Natural killer cell (primary cell): ENCODE measurements around the gene JUN. TPM values are rescaled to one million over a fixed set of nuclear protein-coding genes. Genes with fewer than 3 reads are reported as not detected.

Experiments used
- ATAC-seq, 3 donors: fragments of 150-1000 bp in 2 of 3; fragments of 200-7000 bp in 1 of 3; cut with Tn5 transposase; 1 replicate in 1 of 3; 2 replicates in 2 of 3; pipeline ENCODE4 v1.10.0; 2021; ENCODE audit warnings: mild to moderate bottlenecking in 2 of 3, moderate library complexity in 2 of 3
- DNase-seq, 2 donors: peaks; one replicate each; pipeline versions ENCODE4 v3.0.0 to v3.0.0-alpha.2; 2013 to 2021; ENCODE audit warnings: mixed read lengths in 1 of 2
- H3K27ac ChIP-seq: one replicate; pipeline ENCODE4 v1.5.1; 2013; ENCODE audit warnings: mild to moderate bottlenecking, low read length
- H3K27me3 ChIP-seq: one replicate; pipeline ENCODE4 v1.6.1; 2013; ENCODE audit warnings: low read length; ENCODE audit not compliant: control insufficient read depth, insufficient read depth
- H3K36me3 ChIP-seq: one replicate; pipeline ENCODE4 v1.6.1; 2013; ENCODE audit warnings: low read length; ENCODE audit not compliant: control insufficient read depth, insufficient read depth
- H3K4me1 ChIP-seq: one replicate; pipeline ENCODE4 v1.6.1; 2013; ENCODE audit warnings: low read length; ENCODE audit not compliant: control insufficient read depth, insufficient read depth
- H3K4me3 ChIP-seq: one replicate; pipeline ENCODE4 v1.5.1; 2013; ENCODE audit warnings: low read length
- H3K9me3 ChIP-seq: one replicate; pipeline ENCODE4 v1.6.1; 2013; ENCODE audit warnings: low read length; ENCODE audit not compliant: control insufficient read depth, insufficient read depth
- H3K27ac Mint-ChIP-seq, 2 donors: one replicate each; pipeline ENCODE4 v1.8.0; 2022; ENCODE audit warnings: mild to moderate bottlenecking in 2 of 2, mixed read lengths in 2 of 2, moderate library complexity in 1 of 2
- H3K27me3 Mint-ChIP-seq, 2 donors: one replicate each; pipeline ENCODE4 v1.8.0; 2022; ENCODE audit warnings: low read depth in 2 of 2, mixed read lengths in 2 of 2
- H3K36me3 Mint-ChIP-seq: one replicate; pipeline ENCODE4 v1.8.0; 2022; ENCODE audit warnings: mixed read lengths
- H3K4me1 Mint-ChIP-seq, 2 donors: one replicate each; pipeline ENCODE4 v1.8.0; 2022; ENCODE audit warnings: mixed read lengths in 2 of 2
- H3K4me3 Mint-ChIP-seq: one replicate; pipeline ENCODE4 v1.8.0; 2022; ENCODE audit warnings: mild to moderate bottlenecking, moderate library complexity, mixed read lengths
- H3K9me3 Mint-ChIP-seq, 2 donors: one replicate each; pipeline ENCODE4 v1.8.0; 2022; ENCODE audit warnings: mixed read lengths in 2 of 2
- CTCF ChIP-seq: fragments of 200-600 bp; IDR thresholded peaks from one replicate; pipeline ENCODE4 v1.8.0; 2022; ENCODE audit warnings: antibody characterized with exemption
- WGBS: methylation state at CpG from one replicate; pipeline ENCODE4 v1.1.7; 2013; ENCODE audit warnings: missing lambda C conversion rate; ENCODE audit not compliant: insufficient coverage; 5-methylcytosine and 5-hydroxymethylcytosine counted together
- intact Hi-C: fragments of 100-400 bp; cut with micrococcal nuclease; formaldehyde crosslinking; loops from one replicate; pipeline ENCODE4 v1.14.2; 2022
- total RNA-seq, 4 donors: library from RNA; stranded (reverse); fragments of 120-200 nt in 1 of 4; gene quantifications; one replicate each; pipeline versions ENCODE4 v1.2.3 to v1.2.4, GENCODE V29; 2013 to 2022

The JUN gene
- total RNA-seq, 3 donors from 2014 or later (not counting 1 experiment from before 2014, with no cell fraction given): 1,209 to 1,942 (median 1,808) TPM

- no CpG with 5 or more reads among the region's 2 CpGs for WGBS
- no peak for TF ChIP-seq CTCF
- no peak for ATAC-seq
- Histone ChIP-seq H3K4me1 (peaks cover 17% of the 10 kb centered on the region), H3K27ac (no peak overlapping the region), H3K4me3 (no peak overlapping the region), H3K9me3 (no peaks in the 10 kb centered on the region), H3K36me3 (no peaks in the 10 kb centered on the region), H3K27me3 (no peaks in the 10 kb centered on the region)
- H3K4me3 Mint-ChIP-seq: peak overlapping the region; percentile 92
- peak in 1 of 2 donors; percentile 20 for DNase-seq
- peaks cover 0 to 3% of the 10 kb centered on the region in 2 donors for H3K9me3 Mint-ChIP-seq
- peaks cover 40 to 42% of the 10 kb centered on the region in 2 donors for H3K4me1 Mint-ChIP-seq
- peaks cover 0 to 12% of the 10 kb centered on the region in 2 donors for H3K27me3 Mint-ChIP-seq
- peak overlapping the region; percentile 7 to 96 for H3K27ac Mint-ChIP-seq
- no peaks in the 10 kb centered on the region for H3K36me3 Mint-ChIP-seq
- intact Hi-C loops: no loop called here
Observed at GRCh38 chr1:58779059-58779754, 4.6 kb downstream of the JUN start.

- DNase-seq: peak in 1 of 2 donors; percentile 27
- Mint-ChIP-seq H3K27ac (peak overlapping the region; percentile 7 to 96), H3K27me3 (peaks cover 0 to 8% of the 10 kb centered on the region in 2 donors), H3K4me3 (peak overlapping the region; percentile 26), H3K4me1 (peaks cover 37 to 40% of the 10 kb centered on the region in 2 donors), H3K36me3 (no peaks in the 10 kb centered on the region), H3K9me3 (peaks cover 0 to 3% of the 10 kb centered on the region in 2 donors)
- 100% methylated on average over 1 of the region's 3 CpGs for WGBS
- Histone ChIP-seq H3K36me3 (no peaks in the 10 kb centered on the region), H3K9me3 (no peaks in the 10 kb centered on the region), H3K27ac (no peak overlapping the region), H3K4me1 (peaks cover 18% of the 10 kb centered on the region), H3K27me3 (no peaks in the 10 kb centered on the region), H3K4me3 (no peak overlapping the region)
- peak in 1 of 3 donors; percentile 4 for ATAC-seq
- no peak for TF ChIP-seq CTCF
- intact Hi-C loops: no loop called here
Observed at GRCh38 chr1:58778385-58779000, 5.4 kb downstream of the JUN start.

- peaks cover 6% of the 10 kb centered on the region for H3K4me1 ChIP-seq
- TF ChIP-seq CTCF: no peak
- H3K27ac ChIP-seq: no peak overlapping the region
- no peaks in the 10 kb centered on the region for H3K27me3 ChIP-seq
- Mint-ChIP-seq H3K27me3 (peaks cover 0 to 3% of the 10 kb centered on the region in 2 donors), H3K4me1 (peaks cover 23 to 26% of the 10 kb centered on the region in 2 donors), H3K9me3 (no peaks in the 10 kb centered on the region), H3K27ac (no peak overlapping the region), H3K36me3 (no peaks in the 10 kb centered on the region), H3K4me3 (no peak overlapping the region)
- no peaks in the 10 kb centered on the region for H3K9me3 ChIP-seq
- intact Hi-C loops: no loop called here
- no peak overlapping the region for H3K4me3 ChIP-seq
- DNase-seq (no peak), ATAC-seq (no peak)
- H3K36me3 ChIP-seq: no peaks in the 10 kb centered on the region
- 100% methylated on average over 1 of the region's 1 CpG for WGBS
Observed at GRCh38 chr1:58774027-58774426, 9.8 kb downstream of the JUN start.
